ENCODE results near the gene ACAD10.

DNA sequence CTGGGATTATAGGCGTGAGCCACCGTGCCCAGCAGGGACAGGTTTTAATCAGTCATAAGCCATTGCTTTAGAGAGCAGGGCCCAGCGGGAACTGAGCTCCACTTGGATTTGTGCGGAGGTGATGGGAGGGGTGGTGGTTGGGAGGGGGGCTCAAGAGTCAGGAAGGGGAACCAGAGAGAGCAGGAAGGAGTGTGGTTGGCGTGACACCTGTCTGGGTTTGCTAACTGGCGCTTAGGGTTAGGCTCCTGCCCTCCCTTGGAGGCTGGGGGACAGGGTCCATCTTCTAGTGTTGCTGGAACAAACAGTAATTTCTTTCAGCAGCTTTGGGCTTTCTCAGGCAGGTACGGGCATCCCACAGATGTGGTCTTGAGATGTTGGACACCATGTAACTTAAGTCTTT, 73.4 kb downstream of the ACAD10 start:
- no peak for TF ChIP-seq CTCF (IDR thresholded peaks at IDR 0.05)
- no peak for TF ChIP-seq POLR2A (IDR thresholded peaks at IDR 0.05)
- TF ChIP-seq POLR2AphosphoS5 (IDR thresholded peaks at IDR 0.05): no peak
- TF ChIP-seq EP300 (IDR thresholded peaks at IDR 0.05): no peak
